NCI-H1105 treated with DMSO at 0.1 percent for 48 hours (cell line): ENCODE data around the gene TSPAN5.
"Not testable (repeated sequence)": the region's sequence is repeated elsewhere in the genome, so short reads cannot be mapped to it uniquely, and the experiment has no call there.

Experiments used
- DNase-seq: peaks from one replicate; lab custom pipeline; 2025; lab: John Stamatoyannopoulos, UW

TSPAN5 gene

DNA sequence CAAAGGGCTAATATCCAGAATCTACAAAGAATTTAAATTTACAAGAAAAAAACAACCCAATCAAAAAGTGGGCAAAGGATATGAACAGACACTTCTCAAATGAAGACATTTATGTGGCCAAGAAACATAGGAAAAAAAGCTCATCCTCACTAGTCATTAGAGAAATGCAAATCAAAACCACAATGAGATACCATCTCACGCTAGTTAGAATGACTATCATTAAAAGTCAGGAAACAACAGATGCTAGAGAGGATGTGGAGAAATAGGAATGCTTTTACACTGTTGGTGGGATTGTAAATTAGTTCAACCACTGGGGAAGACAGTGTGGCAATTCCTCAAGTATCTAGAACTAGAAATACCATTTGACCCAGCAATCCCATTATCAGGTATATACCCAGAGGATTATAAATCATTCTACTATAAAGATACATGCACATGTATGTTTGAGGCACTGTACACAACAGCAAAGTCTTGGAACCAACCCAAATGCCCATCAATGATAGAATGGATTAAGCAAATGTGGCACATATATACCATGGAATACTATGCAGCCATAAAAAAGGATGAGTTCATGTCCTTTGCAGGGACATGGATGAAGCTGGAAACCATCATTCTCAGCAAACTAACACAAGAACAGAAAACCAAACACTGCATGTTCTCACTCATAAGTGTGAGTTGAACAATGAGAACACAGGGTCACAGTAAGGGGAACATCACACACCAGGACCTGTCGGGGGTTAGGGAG lies 197.1 kb downstream of the TSPAN5 start:
- not testable (repeated sequence) for DNase-seq

DNA sequence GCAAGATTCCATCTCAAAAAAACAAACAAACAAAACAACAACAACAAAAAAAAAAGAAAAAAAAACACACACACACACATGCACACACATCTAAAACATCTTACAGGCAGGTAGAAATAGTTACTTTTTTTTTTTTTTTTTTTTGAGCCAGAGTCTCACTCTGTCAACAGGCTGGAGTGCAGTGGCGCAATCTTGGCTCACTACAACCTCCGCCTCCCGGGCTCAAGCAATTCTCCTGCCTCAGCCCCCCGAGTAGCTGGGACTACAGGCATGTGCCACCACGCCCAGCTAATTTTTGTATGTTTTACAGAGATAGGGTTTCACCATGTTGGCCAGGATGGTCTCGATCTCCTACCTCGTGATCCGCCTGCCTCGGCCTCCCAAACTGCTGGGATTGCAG lies 201.0 kb downstream of the TSPAN5 start:
- not testable (repeated sequence) for DNase-seq

DNA sequence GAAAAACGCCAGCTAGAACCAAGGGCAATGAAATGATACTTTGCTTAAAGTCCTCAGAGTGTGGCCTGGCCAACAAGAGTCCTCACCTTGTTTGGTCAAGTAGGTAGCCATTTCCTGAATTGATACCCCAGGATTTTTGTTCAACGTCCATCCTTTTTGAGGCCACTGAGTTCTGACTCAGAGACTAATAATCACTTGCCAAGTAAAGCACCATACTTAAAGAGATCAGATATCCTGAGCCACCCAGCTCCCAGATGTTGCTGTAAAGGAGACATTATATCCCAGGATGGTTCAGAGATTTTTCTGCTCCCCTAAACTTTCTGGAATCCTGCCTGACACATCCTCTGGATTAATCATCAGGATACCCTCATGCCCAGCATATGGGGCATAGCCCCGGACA lies 206.3 kb downstream of the TSPAN5 start:
- no peak for DNase-seq

DNA sequence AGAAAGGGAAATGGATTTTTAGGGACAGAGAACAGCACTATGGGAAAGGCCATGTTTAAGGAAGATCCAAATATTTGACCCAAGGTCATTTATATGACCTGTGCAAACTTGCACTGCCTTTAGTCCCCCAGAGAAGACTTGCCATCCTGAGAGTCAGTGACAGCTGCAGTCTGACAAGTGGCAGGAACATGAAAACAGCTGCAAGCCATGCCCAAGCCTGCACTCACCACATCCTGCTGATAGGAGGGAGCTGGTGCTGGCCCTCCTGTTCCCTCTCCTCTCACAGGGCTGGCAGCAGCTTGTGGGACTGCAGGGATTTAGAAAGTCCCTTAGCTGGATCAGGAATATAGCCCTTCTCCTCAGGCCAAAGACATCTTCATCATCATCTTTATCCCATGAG lies 209.5 kb downstream of the TSPAN5 start:
- DNase-seq = no peak

DNA sequence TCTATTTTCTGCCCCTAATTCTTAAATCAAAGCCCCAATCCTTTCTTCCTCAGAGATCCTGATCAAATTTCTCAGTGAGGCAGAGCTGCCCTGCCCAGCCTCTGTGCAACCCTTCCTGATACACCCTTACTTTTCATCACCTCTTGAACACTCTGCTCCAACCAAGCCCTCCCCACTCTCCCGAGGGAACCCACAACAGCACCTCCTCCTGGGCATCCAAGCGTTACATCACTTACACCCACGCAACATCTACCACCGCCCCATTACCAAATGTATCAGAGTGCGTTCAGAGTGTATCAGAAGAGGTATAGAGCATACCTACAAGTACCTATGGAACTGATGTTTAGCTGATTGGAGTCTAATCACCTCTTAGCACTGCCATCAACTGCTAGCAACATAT lies 210.8 kb downstream of the TSPAN5 start:
- DNase-seq = no peak

DNA sequence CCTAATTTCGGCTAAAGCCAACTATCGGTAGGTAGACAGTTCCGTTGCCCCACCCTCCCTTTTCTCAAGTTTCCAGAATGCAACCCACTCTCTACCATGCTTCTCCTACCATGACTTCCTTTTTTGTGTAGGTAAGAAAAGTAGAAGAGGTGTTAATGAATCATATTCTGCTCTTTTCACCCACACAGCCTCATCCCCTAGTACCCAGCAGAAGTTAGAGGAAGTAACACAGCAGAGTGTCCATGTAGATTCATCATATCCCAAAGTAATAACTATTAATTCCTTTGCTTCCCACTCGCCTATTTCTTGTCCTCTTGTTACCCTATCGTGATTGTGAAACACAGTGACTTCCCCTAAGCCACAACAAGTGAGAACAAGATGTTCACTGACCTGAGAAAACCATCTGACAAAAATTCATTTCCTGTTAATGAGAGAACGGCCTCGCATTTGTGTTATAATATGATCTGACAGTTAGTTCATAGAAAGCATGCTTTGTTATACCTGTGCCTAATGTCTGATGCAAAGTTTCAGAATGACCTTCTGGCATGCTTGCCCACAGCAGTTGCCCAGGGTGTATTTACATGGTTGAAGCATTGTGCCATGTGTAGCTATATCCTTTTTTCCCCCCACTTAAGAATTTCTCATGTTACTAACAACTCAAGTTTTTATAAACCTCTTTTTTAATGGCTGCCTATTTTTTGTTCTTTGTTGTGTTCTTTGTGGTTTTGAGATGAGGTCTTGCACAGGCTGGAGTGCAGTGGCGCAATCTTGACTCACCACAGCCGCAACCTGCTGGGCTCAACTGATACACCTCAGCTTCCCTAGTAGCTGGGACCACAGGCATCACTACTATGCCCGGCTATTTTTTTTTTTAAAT lies 211.7 kb downstream of the TSPAN5 start:
- no peak for DNase-seq

DNA sequence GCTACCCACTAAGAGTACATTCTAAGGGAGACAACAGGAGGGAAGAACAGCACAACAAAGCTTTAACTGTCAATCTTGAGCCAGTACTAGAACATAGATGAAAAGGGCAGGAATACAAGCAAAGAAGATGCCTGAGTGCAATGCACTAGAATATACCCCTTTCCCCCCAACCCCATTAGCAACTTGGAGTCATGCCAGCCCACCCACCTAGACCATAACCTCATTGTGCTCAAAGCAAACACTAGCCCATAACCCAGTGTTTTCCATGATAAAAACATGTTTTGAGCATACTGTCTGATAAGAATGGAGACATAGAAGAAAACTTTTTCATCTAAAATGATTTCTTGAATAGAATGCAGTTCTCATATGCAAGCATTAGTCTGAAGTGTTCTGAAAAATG lies 214.0 kb downstream of the TSPAN5 start:
- DNase-seq = no peak

DNA sequence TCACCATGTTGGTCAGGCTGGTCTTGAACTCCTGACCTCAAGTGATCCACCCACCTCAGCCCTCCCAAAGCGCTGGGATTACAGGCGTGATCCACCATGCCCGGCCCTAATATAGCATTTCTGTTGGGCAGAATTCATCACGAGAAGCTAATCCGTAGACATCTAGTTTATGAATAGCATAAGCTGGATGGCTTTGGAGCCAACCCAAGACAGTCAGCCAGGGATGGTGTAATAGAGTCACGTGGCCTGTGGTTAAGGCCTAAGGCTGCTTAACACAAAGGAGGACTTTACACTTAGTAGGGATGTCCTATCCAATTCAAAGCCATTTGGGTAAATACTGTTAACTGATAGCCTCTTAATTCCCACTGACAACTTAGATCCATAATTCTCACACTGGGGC lies 223.6 kb downstream of the TSPAN5 start:
- DNase-seq = no peak

DNA sequence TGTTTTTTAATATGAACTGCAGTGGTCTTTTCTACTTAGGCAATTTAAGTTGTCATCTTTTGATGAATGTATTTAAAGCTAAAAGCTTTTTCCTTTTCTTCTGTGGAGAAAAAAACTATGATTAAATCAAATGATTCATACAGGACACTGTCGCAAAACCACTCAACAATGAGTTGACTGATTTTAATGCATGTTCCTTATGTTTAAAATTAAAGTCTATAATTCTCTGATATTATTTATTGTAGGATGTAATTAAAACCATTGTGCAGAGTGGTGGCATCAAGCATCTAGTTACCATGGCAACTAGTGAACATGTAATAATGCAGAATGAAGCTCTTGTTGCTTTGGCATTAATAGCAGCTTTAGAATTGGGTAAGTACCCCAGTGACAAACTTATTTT lies 224.7 kb downstream of the TSPAN5 start:
- no peak for DNase-seq

DNA sequence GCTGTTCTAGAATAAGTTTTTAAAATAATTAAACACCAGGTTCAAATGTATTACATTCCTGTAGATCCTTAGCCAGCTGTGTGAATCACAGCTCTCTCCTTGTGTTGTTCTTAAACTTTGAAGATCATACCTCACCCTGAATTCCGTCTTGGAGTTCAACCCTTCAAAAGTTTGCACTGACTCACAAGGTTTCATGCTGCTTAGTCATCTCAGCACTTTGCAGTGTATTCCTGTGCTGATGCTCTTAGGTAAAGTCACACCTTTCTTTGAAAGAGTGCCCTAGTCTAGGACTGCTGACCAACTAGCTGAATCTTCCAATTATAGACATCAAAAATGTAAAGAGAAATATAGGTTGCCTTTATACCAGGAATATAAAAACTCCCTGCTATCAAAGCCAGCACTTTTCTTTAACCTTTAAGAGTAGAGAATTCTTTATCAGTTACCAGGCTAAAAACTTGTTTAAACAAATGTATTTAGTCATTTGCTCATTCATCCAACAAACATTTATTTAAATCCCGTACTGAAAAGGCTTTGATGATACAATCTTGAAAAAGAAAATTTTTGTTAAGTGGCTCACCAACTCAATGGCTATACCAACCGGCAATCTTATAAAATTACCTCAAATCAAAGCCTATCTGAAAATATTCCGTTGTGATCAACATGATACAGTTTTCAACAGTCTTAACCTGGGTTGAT lies 227.6 kb downstream of the TSPAN5 start:
- DNase-seq = no peak

DNA sequence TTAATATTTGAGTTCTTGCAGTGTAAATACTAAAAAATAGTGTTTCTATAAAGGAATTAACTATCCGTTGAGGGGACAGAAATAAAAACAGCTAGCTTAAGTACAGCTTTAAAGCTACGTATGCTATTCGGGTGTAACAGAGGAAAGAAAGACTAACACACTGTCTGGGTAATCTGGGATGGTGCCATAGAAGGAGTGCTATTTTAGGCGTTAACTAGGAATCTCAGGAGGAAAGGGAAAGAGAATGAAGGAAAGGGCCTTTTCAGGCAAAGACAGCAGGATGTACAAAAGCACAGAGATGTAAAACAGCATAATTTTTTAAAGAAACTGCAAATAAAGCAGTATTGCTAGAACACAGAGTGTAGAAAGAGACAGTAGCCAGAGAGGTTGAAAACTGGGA lies 235.4 kb downstream of the TSPAN5 start:
- DNase-seq = no peak

DNA sequence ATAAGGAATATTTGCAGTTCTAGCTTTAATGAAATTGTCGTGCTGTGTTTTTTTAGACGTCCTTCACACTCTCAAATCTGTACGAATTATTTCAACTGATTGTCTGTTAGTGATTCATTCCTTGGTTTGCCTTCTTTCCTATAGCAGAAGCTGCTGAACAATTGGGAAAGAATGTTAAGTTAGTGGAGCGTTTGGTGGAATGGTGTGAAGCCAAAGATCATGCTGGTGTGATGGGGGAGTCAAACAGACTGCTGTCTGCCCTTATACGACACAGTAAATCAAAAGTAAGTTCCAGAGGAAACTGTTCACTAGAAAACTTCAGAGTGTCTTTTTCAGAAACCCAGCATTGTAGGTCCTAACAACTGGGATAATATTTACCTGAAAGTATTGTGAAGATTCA lies 237.3 kb downstream of the TSPAN5 start:
- DNase-seq = no peak
